ENCODE measurements around the gene OR2B6.

OR2B6 gene

GRCh38 chr6:27970444-27970843 lies 13.4 kb downstream of the OR2B6 start:
- no peak overlapping the region for H3K27ac ChIP-seq
- TF ChIP-seq ZFX (IDR thresholded peaks at IDR 0.05) (no peak), CTCF (conservative IDR thresholded peaks at IDR 0.05) (no peak)

GRCh38 chr6:27972750-27973149 lies 15.7 kb downstream of the OR2B6 start:
- no peak overlapping the region for H3K27ac ChIP-seq
- no peak for TF ChIP-seq CTCF (conservative IDR thresholded peaks at IDR 0.05)
- no peak for TF ChIP-seq ZFX (IDR thresholded peaks at IDR 0.05)

GRCh38 chr6:27977387-27977786 lies 20.3 kb downstream of the OR2B6 start:
- no peak overlapping the region for H3K27ac ChIP-seq
- TF ChIP-seq ZFX (IDR thresholded peaks at IDR 0.05) (no peak), CTCF (conservative IDR thresholded peaks at IDR 0.05) (no peak)

GRCh38 chr6:27978705-27979104 lies 21.7 kb downstream of the OR2B6 start:
- H3K27ac ChIP-seq, result no peak overlapping the region
- TF ChIP-seq ZFX (IDR thresholded peaks at IDR 0.05) (no peak), CTCF (conservative IDR thresholded peaks at IDR 0.05) (no peak)

- no peak for TF ChIP-seq ZFX (IDR thresholded peaks at IDR 0.05)
- TF ChIP-seq CTCF (conservative IDR thresholded peaks at IDR 0.05), result no peak
- no peak overlapping the region for H3K27ac ChIP-seq
These were observed 23.1 kb downstream of the OR2B6 start for GRCh38 chr6:27980111-27980510.

GRCh38 chr6:27986928-27987725 lies 30.1 kb downstream of the OR2B6 start:
- no peak overlapping the region for H3K27ac ChIP-seq
- no peak for TF ChIP-seq CTCF (conservative IDR thresholded peaks at IDR 0.05)
- no peak for TF ChIP-seq ZFX (IDR thresholded peaks at IDR 0.05)

GRCh38 chr6:27994616-27995015 lies 37.6 kb downstream of the OR2B6 start:
- TF ChIP-seq CTCF (conservative IDR thresholded peaks at IDR 0.05), result no peak
- no peak for TF ChIP-seq ZFX (IDR thresholded peaks at IDR 0.05)

More at GRCh38 chr6:27994616-27995015, 37.6 kb downstream of the OR2B6 start:
- no peak overlapping the region for H3K27ac ChIP-seq

Measured in C4-2B (cell line).